ENCODE results near the gene ZNF436.
"Not testable (repeated sequence)": the region's sequence is repeated elsewhere in the genome, so short reads cannot be mapped to it uniquely, and the experiment has no call there.

The ZNF436 gene

GRCh38 chr1:23362218-23362713 is 7.4 kb downstream of the ZNF436 start:
- no peak for DNase-seq

- no peak for DNase-seq
These were observed 11.2 kb downstream of the ZNF436 start for GRCh38 chr1:23358310-23358875.

GRCh38 chr1:23357138-23357908 is 12.3 kb downstream of the ZNF436 start:
- DNase-seq = no peak

GRCh38 chr1:23356471-23357137 is 13.0 kb downstream of the ZNF436 start:
- no peak for DNase-seq

GRCh38 chr1:23354245-23354644 is 15.4 kb downstream of the ZNF436 start:
- no peak for DNase-seq

GRCh38 chr1:23352096-23352695 is 17.4 kb downstream of the ZNF436 start:
- DNase-seq = no peak

- DNase-seq = no peak
These were observed 23.7 kb downstream of the ZNF436 start for GRCh38 chr1:23345920-23346319.

- DNase-seq = no peak
These were observed 24.6 kb downstream of the ZNF436 start for GRCh38 chr1:23344987-23345472.

GRCh38 chr1:23344111-23344986 is 25.3 kb downstream of the ZNF436 start, which contains the start of gene HNRNPR:
Gene HNRNPR, minus strand, starts transcription at chr1:23344284. Its CDS starts 3,276 bp downstream, at chr1:23341008.
- DNase-seq = peak; percentile 95

GRCh38 chr1:23343221-23344110 is 26.2 kb downstream of the ZNF436 start:
- DNase-seq = no peak

- no peak for DNase-seq
These were observed 27.5 kb downstream of the ZNF436 start for GRCh38 chr1:23341931-23342692.

GRCh38 chr1:23339632-23340031 is 30.0 kb downstream of the ZNF436 start:
- no peak for DNase-seq

GRCh38 chr1:23337869-23338268 is 31.8 kb downstream of the ZNF436 start:
- no peak for DNase-seq

- no peak for DNase-seq
These were observed 37.9 kb downstream of the ZNF436 start for GRCh38 chr1:23331713-23332112.

- no peak for DNase-seq
These were observed 38.8 kb downstream of the ZNF436 start for GRCh38 chr1:23330846-23331245.

GRCh38 chr1:23325393-23325792 is 44.2 kb downstream of the ZNF436 start:
- no peak for DNase-seq

- DNase-seq = no peak
These were observed 46.9 kb downstream of the ZNF436 start for GRCh38 chr1:23322770-23323169.

GRCh38 chr1:23310280-23310679 is 59.4 kb downstream of the ZNF436 start:
- DNase-seq = not testable (repeated sequence)
